GM18870 (cell line): ENCODE data around the gene FAM177A1.
"Not testable (repeated sequence)": the region's sequence is repeated elsewhere in the genome, so short reads cannot be mapped to it uniquely, and the experiment has no call there.

Source experiments
- ATAC-seq: cut with Tn5 transposase; IDR thresholded peaks from one replicate; pipeline ENCODE4 v1.9.1; 2021; ENCODE audit warnings: moderate library complexity; ENCODE audit not compliant: unreplicated experiment

FAM177A1 gene

DNA sequence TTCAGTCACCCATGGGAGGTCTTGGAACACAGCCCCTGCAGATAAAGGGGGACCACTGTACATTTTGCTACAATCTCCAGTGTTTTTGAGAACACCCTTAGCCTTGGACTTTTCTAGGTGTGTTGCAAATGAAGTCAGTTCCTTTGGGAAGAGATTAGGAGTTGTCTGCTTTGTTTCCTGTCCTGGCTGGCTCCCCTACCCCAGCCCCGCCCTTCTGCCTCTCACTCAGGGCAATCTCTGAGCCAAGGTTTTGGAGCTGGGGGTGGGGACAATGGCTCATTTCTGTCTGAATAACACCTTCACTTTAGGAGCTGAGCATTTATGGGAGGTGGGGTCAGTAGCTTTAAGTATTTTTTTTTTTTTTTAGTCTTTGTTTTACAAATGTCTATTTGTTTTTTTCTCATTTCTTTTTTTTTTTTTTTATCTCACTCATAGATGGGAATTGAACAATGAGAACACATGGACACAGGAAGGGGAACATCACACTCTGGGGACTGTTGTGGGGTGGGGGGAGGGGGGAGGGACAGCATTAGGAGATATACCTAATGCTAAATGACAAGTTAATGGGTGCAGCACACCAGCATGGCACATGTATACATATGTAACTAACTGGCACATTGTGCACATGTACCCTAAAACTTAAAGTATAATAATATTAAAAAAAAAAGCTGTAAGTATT is 15.2 kb downstream of the FAM177A1 start:
- ATAC-seq, result not testable (repeated sequence)

DNA sequence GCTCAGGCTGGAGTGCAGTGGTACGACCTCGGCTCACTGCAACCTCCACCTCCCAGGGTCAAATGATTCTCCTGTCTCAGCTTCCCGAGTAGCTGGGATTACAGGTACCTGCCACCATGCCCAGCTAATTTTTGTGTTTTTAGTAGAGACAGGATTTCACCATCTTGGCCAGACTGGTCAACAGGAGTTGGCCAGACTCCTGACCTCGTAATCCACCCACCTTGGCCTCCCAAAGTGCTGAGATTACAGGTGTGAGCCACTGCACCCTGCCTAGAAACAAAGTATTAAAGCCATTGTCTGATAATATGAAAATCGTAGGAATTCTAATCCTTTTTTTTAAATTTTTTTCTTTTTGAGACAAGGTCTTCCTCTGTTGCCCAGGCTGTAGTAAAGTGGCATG is 19.7 kb downstream of the FAM177A1 start:
- not testable (repeated sequence) for ATAC-seq

DNA sequence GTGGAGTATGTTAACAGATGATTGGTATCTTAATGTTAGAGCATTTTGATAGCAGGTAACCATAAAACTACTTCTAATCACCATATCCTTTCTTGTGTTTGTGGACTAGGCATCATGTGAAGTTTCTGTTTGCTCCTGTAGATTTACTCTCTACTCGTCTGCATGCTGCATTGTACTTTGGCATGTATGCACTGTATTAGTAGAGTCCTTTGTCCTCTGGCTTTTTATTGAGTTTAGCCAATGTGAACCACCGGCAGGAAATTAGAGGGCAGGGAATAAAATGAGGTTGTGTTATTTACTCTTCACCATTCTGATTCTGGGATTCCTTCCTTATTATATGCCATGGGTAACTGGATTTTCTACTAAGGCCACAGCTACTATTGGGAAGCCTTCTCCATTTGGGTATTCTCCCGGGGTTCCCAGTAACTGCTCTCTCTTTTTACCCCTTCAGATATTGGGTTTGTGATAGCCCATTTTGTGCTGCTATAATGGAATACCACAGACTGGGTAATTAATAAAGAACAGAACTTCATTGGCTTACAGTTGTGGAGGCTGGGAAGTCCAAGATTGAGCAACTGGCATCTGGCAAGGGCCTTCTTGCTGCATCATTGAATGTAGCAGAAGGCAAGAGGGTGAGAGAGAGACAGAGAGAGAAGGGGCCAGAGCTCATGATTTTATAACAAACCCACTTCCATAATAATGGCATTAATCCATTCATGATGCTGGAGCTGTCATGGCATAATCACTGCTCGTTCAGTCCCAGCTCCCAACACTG is 22.4 kb downstream of the FAM177A1 start:
- ATAC-seq, result no peak

- ATAC-seq, result no peak
These were observed 26.2 kb downstream of the FAM177A1 start for GRCh38 chr14:35072226-35072625.

DNA sequence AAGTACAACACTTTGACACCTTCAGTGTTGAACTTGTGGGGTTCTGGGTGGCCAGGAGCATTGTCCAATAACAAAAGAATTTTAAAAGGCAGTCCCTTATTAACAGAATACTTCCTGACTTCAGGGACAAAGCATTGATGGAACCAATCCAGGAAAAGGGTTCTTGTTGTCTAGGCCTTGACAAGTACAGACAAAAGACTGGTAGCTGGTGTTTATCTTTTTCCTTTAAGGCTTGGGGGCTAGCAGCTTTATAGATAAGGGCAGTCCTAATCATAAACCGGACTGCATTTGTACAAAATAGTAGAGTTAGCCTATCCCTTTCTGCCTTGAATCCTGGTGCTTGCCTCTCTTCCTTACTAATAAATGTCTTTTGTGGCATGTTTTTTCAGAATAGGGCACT is 27.4 kb downstream of the FAM177A1 start:
- no peak for ATAC-seq

DNA sequence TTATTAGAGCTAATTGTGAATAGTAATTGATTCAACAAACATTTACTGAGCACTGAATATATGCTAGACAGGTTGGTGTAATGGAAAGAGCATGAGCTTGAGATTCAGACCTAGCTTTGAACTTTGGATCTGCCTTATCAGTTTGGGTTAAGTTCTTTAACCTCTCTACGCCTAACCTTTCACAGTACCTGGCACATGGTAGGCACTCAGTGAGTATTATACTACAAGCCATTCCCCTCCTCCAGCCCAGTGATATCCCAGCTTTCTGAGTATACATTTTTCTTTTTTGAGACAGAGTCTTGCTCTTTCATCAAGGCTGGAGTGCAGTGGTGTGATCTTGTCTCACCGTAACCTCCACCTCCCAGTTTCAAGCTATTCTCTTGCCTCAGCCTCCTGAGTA is 32.0 kb downstream of the FAM177A1 start:
- no peak for ATAC-seq

- no peak for ATAC-seq
These were observed 33.7 kb downstream of the FAM177A1 start for GRCh38 chr14:35079742-35080141.

DNA sequence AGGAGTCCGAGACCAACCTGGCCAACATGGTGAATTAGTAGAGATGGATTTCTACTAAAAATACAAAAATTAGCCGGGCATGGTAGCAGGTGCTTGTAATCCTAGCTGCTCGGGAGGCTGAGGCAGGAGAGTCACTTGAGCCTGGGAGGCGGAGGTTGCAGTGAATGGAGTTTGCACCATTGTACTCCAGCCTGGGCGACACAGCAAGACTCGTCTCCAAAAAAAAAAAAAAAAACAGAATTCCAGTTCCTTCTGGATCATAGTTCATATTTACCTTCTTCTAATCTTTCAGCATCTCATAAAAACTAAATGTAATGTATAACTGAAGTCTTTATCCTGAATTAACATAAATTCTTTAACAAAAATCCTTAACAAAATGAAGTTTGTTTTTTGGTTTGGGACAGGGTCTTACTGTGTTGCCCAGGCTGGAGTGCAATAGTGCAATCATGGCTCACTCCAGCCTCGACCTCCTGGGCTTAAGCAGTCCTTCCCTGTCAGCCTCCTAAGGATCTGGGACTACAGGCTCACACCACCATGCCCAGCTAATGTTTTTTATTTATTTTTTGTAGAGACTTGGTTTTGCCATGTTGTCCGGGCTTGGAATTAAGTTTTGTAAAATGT is 37.6 kb downstream of the FAM177A1 start:
- ATAC-seq, result no peak

- no peak for ATAC-seq
These were observed 39.4 kb downstream of the FAM177A1 start for GRCh38 chr14:35085441-35085840.

DNA sequence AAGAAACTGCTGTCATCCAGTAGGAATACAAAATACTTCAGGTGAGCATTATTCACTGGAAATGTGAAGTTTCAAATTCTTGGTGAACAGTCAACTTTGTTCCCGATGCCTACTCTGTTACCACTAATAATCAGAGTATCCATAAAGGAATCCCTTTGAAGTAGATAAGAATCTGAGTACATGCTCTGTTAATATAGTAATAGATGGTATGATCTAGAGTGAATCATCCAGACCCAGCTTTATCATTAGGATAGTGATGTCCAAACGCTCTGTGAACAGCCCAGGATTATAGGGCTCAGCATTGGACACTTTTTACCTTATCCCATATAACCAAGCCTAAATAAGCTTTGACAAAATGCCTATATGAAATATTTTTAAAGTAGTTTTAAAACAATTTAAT is 42.4 kb downstream of the FAM177A1 start:
- no peak for ATAC-seq

DNA sequence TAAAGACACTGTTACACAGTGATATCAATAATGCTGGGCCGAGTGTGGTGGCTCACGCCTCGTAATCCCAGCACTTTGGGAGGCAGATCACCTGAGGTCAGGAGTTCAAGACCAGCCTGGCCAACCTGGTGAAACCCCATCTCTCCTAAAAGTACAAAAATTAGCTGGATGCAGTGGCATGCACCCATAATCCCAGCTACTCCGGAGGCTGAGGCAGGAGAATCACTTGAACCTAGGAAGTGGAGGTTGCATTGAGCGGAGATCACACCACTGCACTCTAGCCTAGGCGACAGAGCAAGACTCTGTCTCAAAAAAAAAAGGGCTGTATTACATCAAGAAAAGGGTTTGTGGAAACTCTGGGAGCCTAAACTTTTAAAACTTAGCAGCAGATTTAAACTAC is 48.6 kb downstream of the FAM177A1 start:
- ATAC-seq, result not testable (repeated sequence)

GRCh38 chr14:35107866-35108265 is 61.8 kb downstream of the FAM177A1 start:
- ATAC-seq, result no peak

DNA sequence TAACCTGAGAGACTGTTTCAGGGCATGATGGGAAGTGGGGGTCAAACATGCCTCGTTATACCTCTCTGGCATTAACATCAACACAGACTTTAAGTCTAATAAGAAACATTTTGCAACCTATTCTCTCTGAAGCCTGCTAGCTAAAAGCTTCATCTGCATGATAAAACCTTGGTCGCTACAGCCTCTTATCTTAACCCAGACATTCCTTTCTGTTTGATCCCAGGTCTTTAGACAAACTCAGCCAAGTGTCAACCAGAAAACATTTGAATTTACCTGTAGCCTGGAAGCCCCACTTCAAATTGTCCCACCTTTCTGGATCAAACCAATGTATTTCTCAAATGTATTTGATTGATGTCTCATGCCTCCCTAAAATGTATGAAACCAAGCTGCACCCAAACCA is 66.6 kb downstream of the FAM177A1 start:
- no peak for ATAC-seq

DNA sequence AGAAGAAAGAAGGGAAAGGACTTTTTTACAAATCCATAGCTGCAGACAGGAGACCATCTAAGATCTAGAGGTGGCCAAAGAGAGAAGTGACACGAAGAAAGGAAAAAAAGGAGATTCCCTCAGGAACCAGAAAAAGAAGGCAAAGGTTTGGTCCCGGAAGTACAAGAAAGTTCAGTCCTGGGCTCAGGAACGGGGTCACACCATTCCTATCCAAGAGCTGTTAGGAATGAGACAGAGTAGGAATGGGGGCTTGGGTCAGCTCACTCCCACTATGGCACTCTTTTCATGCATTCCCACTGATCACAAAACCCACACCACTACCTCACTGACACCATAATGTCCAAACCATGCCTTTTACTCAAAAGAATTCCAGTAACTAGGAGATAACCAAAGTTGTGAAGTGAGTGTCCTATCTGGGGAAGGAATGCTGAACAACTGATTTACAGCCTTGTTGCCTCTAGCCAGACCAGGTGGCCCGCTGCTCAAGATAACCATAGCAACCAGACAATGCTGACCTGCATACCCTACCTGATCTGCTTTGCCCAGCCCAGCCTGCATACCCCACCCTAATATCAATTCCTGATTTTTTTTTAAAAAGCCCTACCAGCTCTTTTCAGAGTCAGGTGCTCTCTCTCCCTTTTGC is 67.4 kb downstream of the FAM177A1 start:
- no peak for ATAC-seq

GRCh38 chr14:35114036-35114435 is 68.0 kb downstream of the FAM177A1 start:
- ATAC-seq, result no peak

GRCh38 chr14:35116242-35116641 is 70.2 kb downstream of the FAM177A1 start:
- ATAC-seq, result no peak

DNA sequence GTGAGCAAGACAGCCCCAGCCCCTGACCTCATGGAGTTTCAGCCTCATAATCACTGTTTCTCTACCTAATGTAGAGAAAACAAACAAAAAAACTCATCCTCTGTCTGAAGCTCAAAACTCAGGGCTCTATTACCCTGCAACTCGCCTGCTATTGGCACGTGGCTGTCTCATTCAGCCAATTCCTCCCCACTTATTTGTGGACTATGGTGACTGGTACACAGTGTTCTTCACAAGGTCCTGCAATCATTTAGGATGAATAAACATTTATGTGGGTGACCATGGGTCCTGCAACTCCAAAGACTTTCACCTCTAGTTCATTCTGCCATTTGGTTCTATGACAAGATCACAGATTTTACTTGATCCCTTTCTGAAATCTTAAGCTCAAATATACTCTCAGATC is 71.0 kb downstream of the FAM177A1 start:
- ATAC-seq, result no peak

DNA sequence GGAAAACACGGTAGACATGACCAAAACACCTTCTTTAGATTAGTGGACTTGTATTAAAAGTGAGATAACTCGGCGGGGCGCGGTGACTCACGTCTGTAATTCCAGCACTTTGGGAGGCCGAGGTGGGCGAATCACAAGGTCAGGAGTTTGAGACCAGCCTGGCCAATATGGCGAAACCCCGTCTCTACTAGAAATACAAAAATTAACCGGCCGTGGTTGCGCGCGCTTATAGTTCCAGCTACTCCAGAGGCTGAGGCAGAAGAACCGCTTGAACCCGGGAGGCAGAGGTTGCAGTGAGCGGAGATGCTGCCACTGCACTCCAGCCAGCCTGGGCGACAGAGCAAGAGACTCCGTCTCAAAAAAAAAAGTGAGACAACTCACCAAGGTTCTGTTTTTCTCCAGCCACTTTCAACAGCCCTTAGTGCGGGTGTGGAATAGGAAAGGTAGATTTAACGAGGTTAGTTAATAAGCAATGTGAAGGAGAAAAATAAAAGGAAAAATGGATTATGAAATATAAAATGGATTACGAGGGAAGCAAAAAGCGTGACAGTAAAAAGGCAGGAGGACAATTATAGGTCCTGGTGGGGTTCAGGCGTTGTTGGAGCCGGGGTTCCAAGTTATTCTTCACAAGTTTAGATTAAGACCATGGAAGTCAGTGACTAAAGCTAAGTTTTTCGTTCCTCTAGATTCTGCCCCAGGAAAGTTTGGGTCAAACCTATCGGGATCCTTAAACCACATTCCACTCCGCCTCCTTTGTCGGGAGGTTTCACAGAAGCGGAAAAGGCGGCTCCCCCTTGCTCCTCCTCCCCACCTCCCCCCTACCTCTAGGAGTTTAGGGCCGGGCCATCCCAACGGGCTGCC is 75.2 kb downstream of the FAM177A1 start:
- no peak for ATAC-seq

- ATAC-seq, result peak; percentile 81
These were observed 76.0 kb downstream of the FAM177A1 start, which contains the start of the genes PPP2R3C and PRORP for GRCh38 chr14:35121887-35122695. TSS of gene PPP2R3C (minus strand) at chr14:35121990. CDS start at chr14:35121959, 31 bp downstream. TSS of gene PRORP (plus strand) at chr14:35122552. CDS start at chr14:35123246, 694 bp downstream.
